GM12878 (cell line): ENCODE measurements around the gene WDR13.

Experiments used
- ETV6 ChIP-seq, 2 experiments: fragments of 450-650 bp in 1 of 2; IDR thresholded peaks in 1 of 2; conservative IDR thresholded peaks in 1 of 2; 2 replicates each; pipeline ENCODE4 v1.6.1; 2014; ENCODE audit warnings: antibody characterized with exemption in 1 of 2, borderline replicate concordance in 1 of 2, low read depth in 1 of 2, mild to moderate bottlenecking in 1 of 2, moderate library complexity in 1 of 2
- FOXM1 ChIP-seq: IDR thresholded peaks from 2 replicates; pipeline ENCODE4 v1.6.1; 2012; ENCODE audit warnings: low read depth, mild to moderate bottlenecking, inconsistent platforms, low read length, moderate library complexity
- NR2C2 ChIP-seq: IDR thresholded peaks from 2 replicates; pipeline ENCODE4 v1.6.1; 2011; ENCODE audit warnings: borderline replicate concordance, low read depth; ENCODE audit not compliant: control insufficient read depth, insufficient read length
- TF ChIP-seq, protein P1 (sequence below): IDR thresholded peaks from 2 replicates; pipeline ENCODE4 v1.6.1; 2012; ENCODE audit warnings: low read length, inconsistent platforms
- TF ChIP-seq, protein P2 (sequence below), 3 experiments: IDR thresholded peaks in 2 of 3; conservative IDR thresholded peaks in 1 of 3; 2 replicates each; pipeline ENCODE4 v1.5.1; 2011; ENCODE audit warnings: low read depth in 3 of 3, low read length in 3 of 3, mild to moderate bottlenecking in 3 of 3, control low read depth in 2 of 3, moderate library complexity in 2 of 3, inconsistent platforms in 1 of 3, mixed read lengths in 1 of 3; ENCODE audit not compliant: control insufficient read depth in 2 of 3, insufficient read depth in 1 of 3; ENCODE audit errors: extremely low read depth in 1 of 3

DNA sequence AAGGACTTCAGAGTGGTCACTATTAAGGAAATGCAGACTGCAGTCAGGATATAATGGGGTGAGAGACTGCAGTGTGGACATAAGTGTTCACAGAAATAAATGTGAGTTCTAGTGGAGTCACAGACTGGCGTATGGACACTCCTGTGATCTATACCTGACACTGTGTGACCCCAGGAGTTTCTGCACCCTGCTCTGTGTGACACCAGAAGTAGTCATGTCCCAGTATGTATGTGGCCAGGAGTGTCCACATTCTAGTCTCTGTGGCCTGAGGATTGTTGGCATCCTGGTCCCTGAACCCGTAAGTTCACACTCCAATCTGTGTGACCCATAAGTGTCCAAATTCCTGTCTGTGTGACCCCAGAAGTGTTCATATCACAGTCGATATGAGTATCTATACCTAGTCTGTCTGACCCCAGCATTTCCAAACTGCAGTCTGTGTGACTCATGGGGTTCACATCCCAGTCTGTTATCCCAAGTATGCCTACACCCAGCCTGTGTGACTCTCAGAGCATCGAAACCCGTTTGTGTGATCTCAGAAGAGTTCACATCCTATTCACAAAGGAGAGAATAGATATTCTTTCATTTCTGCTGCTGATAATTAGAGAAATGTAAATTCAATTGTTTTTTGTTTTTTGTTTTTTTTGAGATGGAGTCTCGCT, 16.3 kb downstream of the WDR13 start:
- no peak for TF ChIP-seq FOXM1
- TF ChIP-seq ETV6 (conservative IDR thresholded peaks at IDR 0.05 in 1 of 2, IDR thresholded peaks at IDR 0.05 in 1 of 2; ENCODE audit: borderline replicate concordance in 1 of 2, low read depth in 1 of 2), result no peak
- TF ChIP-seq, protein P1, sequence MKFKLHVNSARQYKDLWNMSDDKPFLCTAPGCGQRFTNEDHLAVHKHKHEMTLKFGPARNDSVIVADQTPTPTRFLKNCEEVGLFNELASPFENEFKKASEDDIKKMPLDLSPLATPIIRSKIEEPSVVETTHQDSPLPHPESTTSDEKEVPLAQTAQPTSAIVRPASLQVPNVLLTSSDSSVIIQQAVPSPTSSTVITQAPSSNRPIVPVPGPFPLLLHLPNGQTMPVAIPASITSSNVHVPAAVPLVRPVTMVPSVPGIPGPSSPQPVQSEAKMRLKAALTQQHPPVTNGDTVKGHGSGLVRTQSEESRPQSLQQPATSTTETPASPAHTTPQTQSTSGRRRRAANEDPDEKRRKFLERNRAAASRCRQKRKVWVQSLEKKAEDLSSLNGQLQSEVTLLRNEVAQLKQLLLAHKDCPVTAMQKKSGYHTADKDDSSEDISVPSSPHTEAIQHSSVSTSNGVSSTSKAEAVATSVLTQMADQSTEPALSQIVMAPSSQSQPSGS, result no peak
- TF ChIP-seq, protein P2, sequence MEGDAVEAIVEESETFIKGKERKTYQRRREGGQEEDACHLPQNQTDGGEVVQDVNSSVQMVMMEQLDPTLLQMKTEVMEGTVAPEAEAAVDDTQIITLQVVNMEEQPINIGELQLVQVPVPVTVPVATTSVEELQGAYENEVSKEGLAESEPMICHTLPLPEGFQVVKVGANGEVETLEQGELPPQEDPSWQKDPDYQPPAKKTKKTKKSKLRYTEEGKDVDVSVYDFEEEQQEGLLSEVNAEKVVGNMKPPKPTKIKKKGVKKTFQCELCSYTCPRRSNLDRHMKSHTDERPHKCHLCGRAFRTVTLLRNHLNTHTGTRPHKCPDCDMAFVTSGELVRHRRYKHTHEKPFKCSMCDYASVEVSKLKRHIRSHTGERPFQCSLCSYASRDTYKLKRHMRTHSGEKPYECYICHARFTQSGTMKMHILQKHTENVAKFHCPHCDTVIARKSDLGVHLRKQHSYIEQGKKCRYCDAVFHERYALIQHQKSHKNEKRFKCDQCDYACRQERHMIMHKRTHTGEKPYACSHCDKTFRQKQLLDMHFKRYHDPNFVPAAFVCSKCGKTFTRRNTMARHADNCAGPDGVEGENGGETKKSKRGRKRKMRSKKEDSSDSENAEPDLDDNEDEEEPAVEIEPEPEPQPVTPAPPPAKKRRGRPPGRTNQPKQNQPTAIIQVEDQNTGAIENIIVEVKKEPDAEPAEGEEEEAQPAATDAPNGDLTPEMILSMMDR (IDR thresholded peaks at IDR 0.05 in 2 of 3, conservative IDR thresholded peaks at IDR 0.05 in 1 of 3; ENCODE audit: control insufficient read depth in 2 of 3, extremely low read depth in 1 of 3, insufficient read depth in 1 of 3, low read depth in 3 of 3, low read length in 3 of 3), result no peak
- no peak for TF ChIP-seq NR2C2
